Adipose tissue (tissue), 3 donors: ENCODE measurements around the gene PTPRN2. TPM values are rescaled to one million over a fixed set of nuclear protein-coding genes. Genes with fewer than 3 reads are reported as not detected.
"Not testable (repeated sequence)": the region's sequence is repeated elsewhere in the genome, so short reads cannot be mapped to it uniquely, and the experiment has no call there.

ENCODE experiments used
- H3K27ac ChIP-seq: one replicate; pipeline ENCODE4 v1.5.1; 2013; ENCODE audit warnings: low read depth, low read length
- WGBS, 3 donors: extraction: QIAGEN DNeasy Blood & Tissue Kit; methylation state at CpG; one replicate each; pipeline ENCODE4 v1.1.7; 2013; 5-methylcytosine and 5-hydroxymethylcytosine counted together
- polyA plus RNA-seq, 3 donors: library from polyadenylated mRNA; stranded (reverse); fragments of 200-250 nt; gene quantifications; one replicate each; pipeline ENCODE4 v1.2.3, GENCODE V29; 2013
- donor health status: healthy with polysubstance abuse.
- donor health status: Bipolar disorder and iron deficiency.
- donor health status: healthy.

Gene PTPRN2
- polyA plus RNA-seq, 3 donors, result 3.7 to 8.0 (median 7.3) TPM

DNA sequence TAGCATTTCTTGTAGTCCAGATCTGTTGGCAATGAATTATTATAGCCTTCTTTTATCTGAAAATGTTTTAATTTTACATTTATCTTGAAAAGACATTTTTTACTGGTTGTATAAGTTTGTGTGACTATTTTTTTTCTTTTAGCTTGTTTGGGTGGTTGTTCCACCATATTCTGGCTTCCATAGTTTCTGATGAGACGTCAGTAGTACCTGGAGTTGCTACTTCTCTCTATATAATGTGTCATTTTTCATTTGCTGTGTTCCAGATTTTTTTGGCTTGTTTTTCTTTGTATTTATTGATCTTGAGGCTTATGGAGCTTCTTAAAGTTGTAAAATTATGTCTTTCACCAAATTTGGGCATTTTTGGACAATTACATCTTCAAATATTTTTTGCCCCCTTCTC, 1082.0 kb downstream of the PTPRN2 start:
- 77 to 93% (median 86%) methylated on average over 1 of the region's 1 CpG for WGBS, 3 donors
- no peak overlapping the region for H3K27ac ChIP-seq

DNA sequence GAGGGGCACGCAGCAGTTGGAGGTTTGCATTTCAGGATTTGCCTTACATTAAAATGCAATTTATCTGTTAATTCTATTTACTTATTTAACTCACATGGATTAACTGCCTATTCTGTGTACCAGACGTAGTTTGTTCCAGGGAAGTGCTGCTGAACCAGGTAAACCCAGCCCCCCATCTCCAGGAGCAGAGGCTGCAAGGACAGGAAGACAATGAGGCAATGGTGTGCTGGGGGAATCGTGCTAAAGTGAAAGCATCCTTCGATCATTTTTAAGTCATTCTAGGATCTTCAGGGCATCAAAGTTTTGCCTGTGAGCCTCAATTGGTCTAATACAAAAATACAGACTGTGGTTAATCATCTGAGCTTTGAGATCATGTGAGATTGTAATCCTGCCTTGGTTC, 1084.4 kb downstream of the PTPRN2 start:
- WGBS, 3 donors, result 30 to 67% (median 53%) methylated on average over 4 of the region's 4 CpGs
- no peak overlapping the region for H3K27ac ChIP-seq

DNA sequence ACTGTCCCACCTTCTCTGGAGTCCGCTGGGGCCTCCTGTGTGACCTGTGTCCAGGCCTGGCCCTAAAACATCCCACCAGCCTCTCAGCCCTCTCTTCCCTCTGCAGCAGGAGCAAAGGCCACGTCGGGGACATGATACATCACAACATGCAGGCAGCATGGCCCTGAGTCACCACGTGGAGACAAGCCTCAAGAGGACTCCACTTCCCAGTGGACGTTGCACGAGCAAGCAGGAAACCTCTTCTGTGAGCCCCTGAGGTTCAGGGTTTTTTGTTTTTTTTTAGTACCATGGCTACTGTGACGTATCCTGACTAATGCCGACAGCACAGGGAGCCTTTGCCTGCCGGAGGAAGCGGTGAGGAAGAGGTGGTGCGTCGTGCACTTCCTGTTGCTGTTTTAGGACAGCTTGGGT, 1084.9 kb downstream of the PTPRN2 start:
- no peak overlapping the region for H3K27ac ChIP-seq
- 33 to 48% (median 34%) methylated on average over 12 of the region's 12 CpGs for WGBS, 3 donors

DNA sequence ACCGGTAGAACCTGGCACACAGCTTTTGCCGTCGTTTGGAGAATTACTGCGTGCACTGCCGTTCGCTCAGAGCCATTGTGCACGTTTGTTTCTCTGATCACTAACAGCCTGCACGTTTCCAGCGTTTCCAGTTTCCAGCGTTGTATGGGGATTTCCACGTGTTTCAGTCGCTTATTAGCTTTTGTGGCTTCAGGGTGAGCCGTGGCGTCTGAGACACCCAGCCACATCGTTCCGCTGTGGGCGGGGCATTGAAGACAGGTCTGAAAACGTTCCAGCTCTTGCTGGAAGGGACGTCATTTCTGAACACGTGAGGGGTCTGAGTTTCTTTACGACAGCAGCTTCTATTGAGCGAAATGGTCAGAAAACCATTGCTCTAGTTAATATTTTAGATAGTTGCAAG, 1086.0 kb downstream of the PTPRN2 start:
- WGBS, 3 donors, result 85 to 88% (median 85%) methylated on average over 22 of the region's 22 CpGs
- H3K27ac ChIP-seq, result no peak overlapping the region

DNA sequence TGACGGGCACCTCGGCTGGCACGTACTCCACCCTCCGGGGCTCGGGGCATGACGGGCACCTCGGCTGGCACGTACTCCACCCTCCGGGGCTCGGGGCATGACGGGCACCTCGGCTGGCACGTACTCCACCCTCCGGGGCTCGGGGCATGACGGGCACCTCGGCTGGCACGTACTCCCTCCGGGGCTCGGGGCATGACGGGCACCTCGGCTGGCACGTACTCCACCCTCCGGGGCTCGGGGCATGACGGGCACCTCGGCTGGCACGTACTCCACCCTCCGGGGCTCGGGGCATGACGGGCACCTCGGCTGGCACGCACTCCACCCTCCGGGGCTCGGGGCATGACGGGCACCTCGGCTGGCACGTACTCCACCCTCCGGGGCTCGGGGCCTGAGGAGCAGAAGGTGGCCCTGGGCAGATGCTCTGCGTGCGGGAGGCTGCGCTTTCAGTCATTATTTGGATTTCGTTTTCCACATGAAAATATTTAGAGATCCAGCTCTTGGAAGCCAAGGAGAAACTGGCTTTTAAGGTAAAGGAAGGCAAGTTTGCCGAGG, 1086.6 kb downstream of the PTPRN2 start:
- H3K27ac ChIP-seq, result not testable (repeated sequence)
- 95 to 97% (median 96%) methylated on average over 15 to 35 of the region's 45 CpGs for WGBS, 3 donors

DNA sequence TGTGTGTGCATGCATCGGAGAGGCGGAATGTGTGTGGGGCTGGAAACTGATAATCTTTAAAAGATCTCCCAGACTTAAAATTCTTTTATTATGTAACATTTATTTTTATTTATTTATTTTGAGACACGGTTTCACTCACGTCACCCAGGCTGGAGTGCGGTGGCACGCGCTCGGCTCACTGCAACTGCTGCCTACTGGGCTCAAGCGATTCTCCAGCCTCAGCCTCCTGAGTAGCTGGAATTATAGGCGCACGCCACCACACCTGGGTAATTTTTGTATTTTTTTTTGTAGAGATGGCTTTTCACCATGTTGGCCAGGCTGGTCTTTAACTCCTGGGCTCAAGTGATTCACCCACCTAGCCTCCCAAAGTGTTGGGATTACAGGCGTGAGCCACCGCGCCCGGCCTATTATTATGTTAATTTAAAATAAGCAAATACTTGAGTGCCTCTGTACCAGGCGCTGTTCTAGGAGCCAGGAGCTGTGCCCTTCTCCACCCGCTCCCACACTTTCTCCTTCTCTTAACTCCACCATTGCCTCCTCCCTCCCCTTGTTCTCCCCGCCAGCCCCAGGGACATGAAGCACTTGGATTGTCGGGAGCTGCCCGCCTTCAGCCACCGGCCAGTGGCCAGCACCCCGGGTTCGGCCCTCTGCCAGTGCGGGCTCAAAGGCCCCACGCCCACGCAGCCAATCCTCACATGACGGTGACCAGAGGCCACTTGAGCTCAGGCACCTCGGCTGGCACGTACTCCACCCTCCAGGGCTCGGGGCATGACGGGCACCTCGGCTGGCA, 1087.3 kb downstream of the PTPRN2 start:
- H3K27ac ChIP-seq, result no peak overlapping the region
- WGBS, 3 donors, result 90% methylated on average over 31 to 32 of the region's 32 CpGs

DNA sequence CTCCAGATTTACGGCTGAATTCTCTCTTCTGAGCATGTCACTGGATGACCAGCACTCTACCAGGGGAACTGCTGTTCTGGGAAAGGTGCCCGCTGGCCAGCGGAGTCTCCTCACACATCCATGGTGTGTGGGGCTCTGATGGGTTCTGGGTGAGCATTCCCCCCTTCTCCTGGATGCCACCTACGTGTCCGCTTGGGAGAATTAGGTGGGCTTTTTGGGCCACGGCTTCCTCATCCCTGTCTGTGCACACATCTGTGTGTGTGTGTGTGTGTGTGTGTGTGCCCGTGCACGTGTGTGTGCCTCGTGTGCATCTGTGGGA, 1087.8 kb downstream of the PTPRN2 start:
- WGBS, 3 donors, result 86 to 90% (median 86%) methylated on average over 9 of the region's 9 CpGs
- no peak overlapping the region for H3K27ac ChIP-seq

DNA sequence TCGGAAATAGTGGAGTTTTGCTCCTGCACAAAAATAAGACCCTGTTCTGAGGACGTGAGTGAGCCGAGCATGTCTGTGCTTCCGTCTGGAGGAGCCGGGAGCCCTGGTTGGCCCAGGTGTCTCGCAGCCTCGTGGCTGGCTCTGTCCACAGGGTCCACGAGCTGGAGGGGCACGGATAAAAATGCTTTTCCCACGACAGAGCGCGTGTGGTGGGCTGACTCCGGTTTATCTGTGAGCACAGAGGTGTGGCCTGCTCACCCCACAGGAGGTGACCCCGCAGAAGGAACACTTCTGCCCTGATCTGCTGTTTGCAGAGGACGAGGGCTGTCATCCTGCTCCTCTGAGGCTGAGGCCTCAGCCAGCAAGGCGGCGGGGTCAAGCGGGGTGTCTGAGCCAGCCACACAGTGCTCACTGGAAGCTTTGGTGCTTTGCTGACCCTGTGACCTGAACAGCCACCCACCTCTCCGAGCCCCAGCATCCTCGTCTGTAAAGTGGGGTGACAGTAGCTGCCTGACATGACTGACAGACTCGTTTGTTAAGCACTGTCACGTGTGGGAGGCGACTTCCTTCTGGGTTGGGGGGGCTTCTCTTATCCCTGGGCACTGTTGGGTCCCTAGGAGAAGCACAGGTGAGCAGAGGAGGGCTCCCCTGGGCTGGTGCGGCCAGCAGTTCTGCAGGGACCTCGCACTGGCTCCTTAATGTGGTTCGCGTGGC, 1088.3 kb downstream of the PTPRN2 start:
- no peak overlapping the region for H3K27ac ChIP-seq
- 77 to 84% (median 81%) methylated on average over 27 of the region's 27 CpGs for WGBS, 3 donors

DNA sequence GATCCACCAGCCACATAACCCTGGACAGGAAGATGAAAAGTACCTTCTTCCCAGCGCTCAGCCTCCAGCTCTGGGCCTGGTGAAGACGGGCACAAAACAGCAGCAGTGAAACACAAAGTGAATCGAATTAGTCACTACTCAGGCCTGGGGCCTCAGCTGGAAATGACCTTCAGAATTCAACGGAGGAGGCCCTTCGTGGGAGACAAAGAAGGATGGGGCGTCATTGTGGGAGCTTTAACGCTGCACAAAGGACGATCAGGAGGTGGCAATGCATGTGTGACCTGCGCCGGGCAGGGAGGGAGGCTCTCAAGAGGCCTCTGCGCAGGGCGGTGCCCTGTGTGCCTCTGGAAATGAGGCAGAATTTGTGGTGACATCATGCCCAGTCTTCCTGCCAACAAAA, 1089.0 kb downstream of the PTPRN2 start:
- 44 to 81% (median 77%) methylated on average over 12 of the region's 12 CpGs for WGBS, 3 donors
- no peak overlapping the region for H3K27ac ChIP-seq

DNA sequence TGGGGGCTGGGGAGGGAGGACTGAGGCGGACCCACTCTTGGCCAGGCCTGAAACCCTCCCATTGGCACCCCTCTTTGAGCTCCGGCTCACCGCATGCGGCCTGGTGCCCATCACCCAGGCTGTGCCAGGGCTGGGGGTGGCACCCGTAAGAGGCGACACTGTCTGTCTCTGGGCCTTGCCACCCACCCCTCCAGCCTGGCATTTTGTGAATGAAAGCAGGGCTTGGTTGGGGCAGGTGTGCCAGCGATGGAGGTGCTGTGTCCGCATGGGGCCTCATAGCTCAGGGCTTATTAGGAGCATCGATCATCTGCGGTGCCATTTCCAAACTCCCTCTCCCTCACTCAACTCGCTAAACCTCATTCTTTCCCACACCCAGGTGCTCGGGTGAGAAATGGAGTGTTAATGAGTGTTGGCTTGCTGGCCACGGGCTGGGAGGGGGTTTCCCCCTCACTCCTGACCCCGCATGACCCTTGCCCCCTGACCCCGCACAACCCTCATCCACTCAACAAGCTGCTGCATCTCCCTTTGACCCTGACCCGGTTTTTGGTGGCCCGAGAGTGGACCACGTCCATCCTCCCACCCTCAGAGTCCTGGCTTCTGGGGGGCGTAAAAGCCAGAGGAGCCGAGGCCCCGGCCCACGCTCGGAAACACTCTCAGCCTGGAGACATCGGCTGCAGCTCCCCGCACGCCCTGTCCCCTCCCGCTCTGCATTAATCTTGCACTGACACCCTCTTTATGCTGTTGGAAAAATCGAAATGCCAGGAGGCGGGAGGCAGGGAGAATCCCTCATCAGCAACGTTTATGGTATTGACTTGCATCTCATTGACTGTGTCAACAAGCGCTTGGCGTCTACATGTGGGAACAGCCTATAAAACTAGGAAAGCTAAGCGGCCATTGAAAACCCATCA, 1089.6 kb downstream of the PTPRN2 start:
- WGBS, 3 donors, result 40 to 82% (median 80%) methylated on average over 33 of the region's 33 CpGs
- H3K27ac ChIP-seq, result no peak overlapping the region

DNA sequence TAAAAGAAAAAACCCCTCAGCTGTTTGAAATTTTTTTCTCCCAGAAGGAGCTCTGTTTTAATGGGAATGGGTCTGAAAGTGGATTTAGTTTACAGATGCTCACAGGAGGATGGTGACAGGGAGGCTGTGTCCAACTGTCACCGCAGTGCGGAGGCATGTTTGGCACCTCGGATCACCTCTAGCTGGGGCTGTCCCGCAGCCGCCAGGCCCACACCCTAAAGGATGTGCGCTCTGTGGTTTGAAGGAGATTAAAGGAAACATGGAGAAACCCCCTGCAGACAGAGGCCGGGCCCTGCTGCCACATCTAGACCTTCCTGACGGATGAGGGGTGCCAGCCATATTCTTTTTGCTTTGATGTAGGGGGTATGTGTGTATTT, 1090.3 kb downstream of the PTPRN2 start:
- WGBS, 3 donors, result 65 to 88% (median 82%) methylated on average over 8 of the region's 8 CpGs
- no peak overlapping the region for H3K27ac ChIP-seq

DNA sequence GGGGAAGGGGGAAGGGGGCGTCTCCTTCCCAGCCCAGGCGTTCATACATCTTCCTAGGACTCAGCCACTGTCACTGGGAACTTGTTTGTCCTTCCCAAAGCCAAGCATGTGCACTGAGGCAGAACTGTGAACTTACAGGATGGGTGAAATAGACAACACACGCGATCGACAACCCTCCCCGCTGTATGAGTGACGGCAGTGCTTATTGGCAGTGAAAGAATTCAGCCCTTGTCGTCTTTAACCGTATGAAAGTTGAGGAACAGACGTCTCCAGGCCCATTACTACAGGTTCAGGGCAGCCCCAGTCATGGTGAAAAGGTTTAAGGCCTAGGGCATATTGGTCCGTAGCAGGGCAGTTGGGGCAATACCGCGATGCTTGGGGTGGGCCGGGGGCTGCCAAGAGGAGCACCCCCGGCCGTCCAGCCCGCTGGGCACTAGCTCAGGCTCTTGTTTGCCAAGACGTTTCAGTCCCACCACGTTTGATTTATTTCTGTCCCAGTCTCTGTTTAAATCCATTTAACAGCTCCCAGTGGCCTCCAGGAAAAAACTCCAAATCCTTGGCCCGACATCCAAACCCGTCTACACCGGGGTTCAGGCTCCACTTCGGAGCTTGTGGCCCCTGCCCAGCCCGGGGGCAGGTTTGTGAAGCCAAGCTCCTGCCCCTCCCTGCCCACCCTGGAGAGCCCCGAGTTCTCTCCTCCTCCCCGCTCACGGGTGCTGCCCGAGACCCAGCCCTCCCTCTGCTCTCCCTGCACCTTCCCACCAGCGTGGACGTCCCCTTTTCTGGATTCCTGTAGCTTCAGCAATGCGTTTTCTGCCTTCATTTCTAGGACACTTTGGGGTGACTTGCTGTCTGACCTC, 1091.0 kb downstream of the PTPRN2 start:
- no peak overlapping the region for H3K27ac ChIP-seq
- WGBS, 3 donors, result 71 to 77% (median 73%) methylated on average over 31 of the region's 31 CpGs

DNA sequence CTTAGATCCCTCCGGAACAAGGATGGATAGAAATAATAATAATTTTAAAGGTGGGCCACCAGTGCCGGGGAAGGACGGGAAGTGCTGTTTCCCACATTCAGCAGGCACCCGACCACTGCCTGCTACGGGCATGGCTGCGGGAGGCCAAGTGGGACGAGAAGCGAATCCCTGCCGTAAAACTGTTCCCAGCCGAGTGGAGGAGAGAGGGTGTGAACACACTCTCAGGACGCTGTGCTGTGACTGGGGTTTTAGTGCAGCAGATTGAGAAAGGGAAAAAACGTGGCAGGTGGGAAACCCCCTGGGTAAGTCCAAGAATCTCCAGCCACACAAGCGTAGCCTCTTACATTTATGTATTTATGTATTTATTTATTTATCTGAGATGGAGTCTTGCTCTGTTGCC, 1092.0 kb downstream of the PTPRN2 start:
- H3K27ac ChIP-seq, result no peak overlapping the region
- 66 to 84% (median 81%) methylated on average over 13 of the region's 13 CpGs for WGBS, 3 donors

DNA sequence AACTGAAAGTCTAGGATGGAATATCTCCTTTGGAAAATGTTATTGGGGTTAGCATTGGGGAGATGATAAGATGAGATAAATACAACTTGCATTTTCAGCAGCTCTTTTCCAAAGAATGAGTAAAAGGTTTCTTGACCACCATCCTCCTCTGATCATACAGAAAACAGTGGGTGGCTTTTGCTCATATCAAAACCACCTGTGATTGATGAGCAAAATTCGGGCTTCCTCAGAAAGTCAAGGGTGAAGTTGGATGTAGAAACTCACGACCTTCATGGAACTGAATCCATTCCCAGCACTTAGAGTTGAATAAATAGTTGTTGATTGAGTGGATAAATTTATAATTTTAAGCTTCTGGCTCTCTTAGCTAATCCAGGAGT, 1092.5 kb downstream of the PTPRN2 start:
- 32 to 55% (median 33%) methylated on average over 2 of the region's 2 CpGs for WGBS, 3 donors

DNA sequence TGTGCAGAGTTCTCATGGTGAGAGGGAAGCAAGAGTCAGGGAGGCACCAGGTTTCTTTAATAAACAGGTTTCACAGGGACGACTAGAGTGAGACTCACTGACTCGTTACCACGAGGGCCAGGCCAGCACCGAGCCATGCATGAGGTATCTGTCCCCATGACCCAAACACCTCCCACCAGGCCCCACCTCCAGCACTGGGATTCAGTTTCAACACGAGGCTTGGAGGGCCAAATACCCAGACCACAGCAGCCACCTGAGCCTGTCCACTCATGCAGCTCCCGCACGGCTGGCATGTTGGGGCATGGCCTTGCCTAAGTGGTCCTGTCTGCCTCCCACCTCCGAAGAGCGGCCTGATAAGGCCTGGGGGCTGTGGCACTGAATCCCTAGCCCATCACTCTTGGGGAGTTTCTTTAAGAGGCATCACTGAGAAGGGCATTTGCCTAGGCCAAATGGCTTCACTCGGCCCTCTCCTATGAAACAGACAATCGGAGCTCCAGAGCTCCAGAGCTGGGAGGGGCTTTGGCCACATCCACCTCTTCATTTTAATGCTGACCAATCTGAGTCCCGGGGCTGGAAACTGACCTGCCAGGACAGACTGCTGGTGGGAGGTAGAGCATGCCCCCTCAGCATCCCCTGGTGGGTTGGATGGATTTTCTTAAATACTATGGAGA, 1093.0 kb downstream of the PTPRN2 start:
- 75 to 79% (median 76%) methylated on average over 12 of the region's 12 CpGs for WGBS, 3 donors
- no peak overlapping the region for H3K27ac ChIP-seq

More for the DNA sequence above, 1092.5 kb downstream of the PTPRN2 start:
- H3K27ac ChIP-seq, result no peak overlapping the region

DNA sequence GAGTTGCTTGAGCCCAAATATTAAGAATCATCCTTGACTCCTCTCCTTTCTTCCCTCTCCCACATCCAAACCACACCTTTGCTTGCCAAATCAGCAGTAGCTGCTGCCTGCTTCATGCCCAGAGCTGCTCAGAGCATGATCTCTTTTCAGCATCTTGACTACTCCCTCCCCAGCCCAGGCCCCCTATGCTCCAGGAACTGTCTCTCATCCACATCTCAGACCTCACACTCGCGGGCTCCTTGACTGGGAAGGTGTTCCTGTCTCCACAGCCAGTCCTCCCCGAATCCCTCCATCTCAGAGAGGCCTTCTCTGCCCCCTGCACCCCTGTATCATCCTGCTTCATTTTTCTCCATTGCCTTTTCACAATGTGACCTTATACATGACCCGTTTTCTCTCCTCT, 1093.8 kb downstream of the PTPRN2 start:
- H3K27ac ChIP-seq, result no peak overlapping the region
- 80 to 84% (median 83%) methylated on average over 4 of the region's 4 CpGs for WGBS, 3 donors

DNA sequence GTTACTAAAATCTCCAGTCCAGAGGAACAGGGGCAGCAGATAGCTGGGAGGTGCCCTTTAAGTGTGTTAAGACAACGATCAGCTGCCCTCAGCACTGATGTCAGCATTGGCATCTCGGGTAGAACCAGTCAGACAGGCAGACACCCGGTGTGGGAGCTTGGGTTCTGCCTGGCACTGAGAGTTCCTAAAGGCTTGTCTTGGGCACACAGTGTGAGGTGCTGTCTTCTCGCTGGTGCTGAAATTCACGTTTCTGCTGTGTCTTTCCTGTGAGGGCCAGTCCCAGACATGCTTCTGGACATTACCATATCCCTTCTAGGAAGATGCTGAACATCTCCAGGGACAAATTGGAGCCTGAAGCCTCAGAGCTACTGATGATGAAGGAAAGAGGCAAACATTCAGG, 1094.6 kb downstream of the PTPRN2 start:
- H3K27ac ChIP-seq, result no peak overlapping the region
- 29 to 56% (median 46%) methylated on average over 5 of the region's 5 CpGs for WGBS, 3 donors
